ENCODE data around the gene VEGFB. TPM values are rescaled to one million over a fixed set of nuclear protein-coding genes. Genes with fewer than 3 reads are reported as not detected.
A peak's percentile ranks its signal among the peaks of the same experiment; 100 is the strongest.

VEGFB gene
- total RNA-seq, 1 experiment from 2014 or later: 101 TPM

GRCh38 chr11:64231546-64231945 lies 2.8 kb upstream of the VEGFB start:
- Histone ChIP-seq H3K4me1 (ENCODE audit: control insufficient read depth, insufficient read depth, low read length) (peaks cover 49% of the 10 kb centered on the region), H3K4me3 (ENCODE audit: low read depth in 2 of 2, low read length in 2 of 2) (no peak overlapping the region), H3K27ac (ENCODE audit: low read length) (peak overlapping the region; percentile 35; the same call in 1 of the 2 replicates), H3K9me3 (ENCODE audit: control insufficient read depth, insufficient read depth, low read depth, low read length) (no peaks in the 10 kb centered on the region), H3K36me3 (ENCODE audit: control insufficient read depth, insufficient read depth, low read length) (no peaks in the 10 kb centered on the region; the same call in 1 of the 2 replicates), H3K27me3 (ENCODE audit: control insufficient read depth, insufficient read depth, low read length) (no peaks in the 10 kb centered on the region)
- DNase-seq (ENCODE audit: low read depth, low spot score): no peak
- TF ChIP-seq, protein P1, sequence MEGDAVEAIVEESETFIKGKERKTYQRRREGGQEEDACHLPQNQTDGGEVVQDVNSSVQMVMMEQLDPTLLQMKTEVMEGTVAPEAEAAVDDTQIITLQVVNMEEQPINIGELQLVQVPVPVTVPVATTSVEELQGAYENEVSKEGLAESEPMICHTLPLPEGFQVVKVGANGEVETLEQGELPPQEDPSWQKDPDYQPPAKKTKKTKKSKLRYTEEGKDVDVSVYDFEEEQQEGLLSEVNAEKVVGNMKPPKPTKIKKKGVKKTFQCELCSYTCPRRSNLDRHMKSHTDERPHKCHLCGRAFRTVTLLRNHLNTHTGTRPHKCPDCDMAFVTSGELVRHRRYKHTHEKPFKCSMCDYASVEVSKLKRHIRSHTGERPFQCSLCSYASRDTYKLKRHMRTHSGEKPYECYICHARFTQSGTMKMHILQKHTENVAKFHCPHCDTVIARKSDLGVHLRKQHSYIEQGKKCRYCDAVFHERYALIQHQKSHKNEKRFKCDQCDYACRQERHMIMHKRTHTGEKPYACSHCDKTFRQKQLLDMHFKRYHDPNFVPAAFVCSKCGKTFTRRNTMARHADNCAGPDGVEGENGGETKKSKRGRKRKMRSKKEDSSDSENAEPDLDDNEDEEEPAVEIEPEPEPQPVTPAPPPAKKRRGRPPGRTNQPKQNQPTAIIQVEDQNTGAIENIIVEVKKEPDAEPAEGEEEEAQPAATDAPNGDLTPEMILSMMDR (IDR thresholded peaks at IDR 0.05): no peak
- TF ChIP-seq SIN3A (IDR thresholded peaks at IDR 0.05; ENCODE audit: borderline replicate concordance, insufficient read depth, low read depth, low read length) (no peak), TCF7L2 (IDR thresholded peaks at IDR 0.05; ENCODE audit: low read depth, low read length) (no peak), POLR2AphosphoS5 (IDR thresholded peaks at IDR 0.05; ENCODE audit: low read depth, low read length) (no peak), REST (IDR thresholded peaks at IDR 0.05; ENCODE audit: insufficient read depth in 1 of 2, low read depth in 2 of 2, low read length in 1 of 2) (no peak)
- intact Hi-C loops (cut with micrococcal nuclease; ENCODE audit: unreplicated experiment): no loop called here
- no TSS peak for BruUV-seq (replicated peaks)
- ChIA-PET POLR2A (interaction anchor here (0.7 kb wide), 1 partner anchor 11 kb away, joined by 5 read pairs; no protein-coding TSS in a partner anchor), CTCF (no interaction called here)
- in situ Hi-C loops (cut with HindIII; ENCODE audit: low pct_unique_long_range_greater_than_20kb, low sequenced_read_pairs): no loop called here
- ATAC-seq: no peak

- ATAC-seq (no peak), DNase-seq (ENCODE audit: low read depth, low spot score) (no peak)
- no peaks in the 10 kb centered on the region for H3K27me3 ChIP-seq (ENCODE audit: control insufficient read depth, insufficient read depth, low read length)
- in situ Hi-C loops (cut with HindIII; ENCODE audit: low pct_unique_long_range_greater_than_20kb, low sequenced_read_pairs): no loop called here
- H3K36me3 ChIP-seq (ENCODE audit: control insufficient read depth, insufficient read depth, low read length): no peaks in the 10 kb centered on the region; the same call in 1 of the 2 replicates
- ChIA-PET POLR2A (no interaction called here), CTCF (interaction anchor here (0.5 kb wide), 1 partner anchor 41 kb away, joined by 6 read pairs; no protein-coding TSS in a partner anchor)
- peaks cover 46% of the 10 kb centered on the region for H3K4me1 ChIP-seq (ENCODE audit: control insufficient read depth, insufficient read depth, low read length)
- TF ChIP-seq TCF7L2 (IDR thresholded peaks at IDR 0.05; ENCODE audit: low read depth, low read length) (no peak), REST (IDR thresholded peaks at IDR 0.05; ENCODE audit: insufficient read depth in 1 of 2, low read depth in 2 of 2, low read length in 1 of 2) (no peak), SIN3A (IDR thresholded peaks at IDR 0.05; ENCODE audit: borderline replicate concordance, insufficient read depth, low read depth, low read length) (no peak), POLR2AphosphoS5 (IDR thresholded peaks at IDR 0.05; ENCODE audit: low read depth, low read length) (no peak)
- TF ChIP-seq, protein P1 (IDR thresholded peaks at IDR 0.05): no peak
- BruUV-seq (replicated peaks): no TSS peak
- H3K4me3 ChIP-seq (ENCODE audit: low read depth in 2 of 2, low read length in 2 of 2): no peak overlapping the region
- intact Hi-C loops (cut with micrococcal nuclease; ENCODE audit: unreplicated experiment): no loop called here
- H3K27ac ChIP-seq (ENCODE audit: low read length): peak overlapping the region; percentile 48; the same call in 1 of the 2 replicates
- H3K9me3 ChIP-seq (ENCODE audit: control insufficient read depth, insufficient read depth, low read depth, low read length): no peaks in the 10 kb centered on the region
Measured at GRCh38 chr11:64232182-64232966, 2.0 kb upstream of the VEGFB start.

Data from Panc1 (cell line).